ENCODE results near the gene TSPOAP1. TPM values are rescaled to one million over a fixed set of nuclear protein-coding genes. Genes with fewer than 3 reads are reported as not detected.
"Not testable (repeated sequence)": the region's sequence is repeated elsewhere in the genome, so short reads cannot be mapped to it uniquely, and the experiment has no call there.

TSPOAP1 gene
- polyA plus RNA-seq, 3 donors: 34.2 to 41.1 (median 38.8) TPM

GRCh38 chr17:58341136-58341860, 12.7 kb upstream of the TSPOAP1 start:
- DNase-seq (ENCODE audit: low read depth in 3 of 3, low spot score in 2 of 3): not testable (repeated sequence)

DNA sequence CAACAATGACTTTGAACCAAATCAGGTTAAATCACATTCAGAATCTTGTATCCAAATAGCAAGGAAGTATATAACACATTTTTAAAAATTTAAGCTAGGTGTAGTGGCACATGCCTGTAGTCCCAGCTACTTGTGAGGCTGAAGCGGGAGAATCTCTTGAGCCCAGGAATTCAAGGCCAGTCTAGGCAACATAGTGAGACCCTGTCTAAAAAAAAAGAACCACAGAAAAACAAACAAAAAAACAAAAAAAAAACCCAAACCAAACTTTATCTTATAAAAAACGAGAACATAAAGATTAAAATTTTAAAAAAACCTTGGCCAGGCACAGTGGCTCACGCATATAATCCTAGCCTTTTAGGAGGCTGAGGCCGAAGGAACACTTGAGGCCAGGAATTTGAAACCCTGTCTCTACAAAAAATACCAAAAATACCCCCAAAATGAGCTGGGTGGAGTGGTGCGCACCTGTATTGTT, 11.8 kb upstream of the TSPOAP1 start:
- DNase-seq (ENCODE audit: low read depth in 3 of 3, low spot score in 2 of 3): no peak

- DNase-seq (ENCODE audit: low read depth in 3 of 3, low spot score in 2 of 3): no peak
These were observed 11.3 kb upstream of the TSPOAP1 start for GRCh38 chr17:58339755-58340404.

DNA sequence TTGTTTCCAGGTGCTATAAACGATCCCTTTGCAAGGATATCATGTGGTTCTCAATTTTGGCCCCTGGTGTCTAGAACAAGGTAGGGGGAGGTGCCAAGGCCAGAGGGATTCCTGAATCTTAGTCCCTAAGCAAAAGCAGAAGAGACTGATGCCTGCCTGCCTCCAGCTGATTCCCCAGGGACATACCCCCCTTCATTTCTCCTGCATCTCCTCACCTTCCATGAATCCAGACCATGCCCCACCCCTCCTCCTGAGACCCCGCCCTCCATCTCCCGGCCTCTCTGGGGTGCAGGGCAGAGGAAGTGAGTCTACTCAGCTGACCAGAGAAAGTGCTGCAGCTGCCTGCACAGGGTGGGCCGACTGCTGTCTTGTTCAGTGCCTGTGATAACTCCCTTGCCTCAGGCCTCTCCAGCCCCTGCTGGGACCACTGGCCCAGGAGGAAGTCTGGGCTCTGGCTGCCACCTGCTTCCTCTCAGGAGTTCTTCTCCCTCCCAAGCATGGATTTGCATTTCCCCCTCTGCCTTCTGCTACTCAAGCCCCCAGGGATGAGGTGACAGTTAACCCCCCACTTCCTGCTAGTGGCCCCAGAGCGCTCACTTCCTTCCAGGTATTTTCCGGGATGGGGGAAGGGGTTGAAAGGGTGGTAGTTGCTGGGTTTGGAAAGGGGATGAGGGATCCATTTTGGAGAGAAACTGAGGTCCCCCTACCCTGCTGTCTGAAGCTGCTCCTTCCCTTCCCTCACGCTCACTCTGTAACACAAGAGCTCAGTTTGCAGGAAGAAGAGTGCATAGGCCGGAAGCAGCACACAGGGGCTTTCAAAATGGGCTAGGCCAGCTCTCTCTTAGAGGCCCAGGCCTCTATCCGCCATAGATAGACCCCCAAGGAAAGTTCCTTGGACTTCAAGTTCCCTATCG, 10.5 kb upstream of the TSPOAP1 start:
- DNase-seq (ENCODE audit: low read depth in 3 of 3, low spot score in 2 of 3): no peak

GRCh38 chr17:58338454-58338840, 9.9 kb upstream of the TSPOAP1 start:
- no peak for DNase-seq (ENCODE audit: low read depth in 3 of 3, low spot score in 2 of 3)

- DNase-seq (ENCODE audit: low read depth in 3 of 3, low spot score in 2 of 3): no peak
These were observed 9.2 kb upstream of the TSPOAP1 start for GRCh38 chr17:58337600-58338453.

GRCh38 chr17:58337210-58337599, 8.6 kb upstream of the TSPOAP1 start:
- no peak for DNase-seq (ENCODE audit: low read depth in 3 of 3, low spot score in 2 of 3)

DNA sequence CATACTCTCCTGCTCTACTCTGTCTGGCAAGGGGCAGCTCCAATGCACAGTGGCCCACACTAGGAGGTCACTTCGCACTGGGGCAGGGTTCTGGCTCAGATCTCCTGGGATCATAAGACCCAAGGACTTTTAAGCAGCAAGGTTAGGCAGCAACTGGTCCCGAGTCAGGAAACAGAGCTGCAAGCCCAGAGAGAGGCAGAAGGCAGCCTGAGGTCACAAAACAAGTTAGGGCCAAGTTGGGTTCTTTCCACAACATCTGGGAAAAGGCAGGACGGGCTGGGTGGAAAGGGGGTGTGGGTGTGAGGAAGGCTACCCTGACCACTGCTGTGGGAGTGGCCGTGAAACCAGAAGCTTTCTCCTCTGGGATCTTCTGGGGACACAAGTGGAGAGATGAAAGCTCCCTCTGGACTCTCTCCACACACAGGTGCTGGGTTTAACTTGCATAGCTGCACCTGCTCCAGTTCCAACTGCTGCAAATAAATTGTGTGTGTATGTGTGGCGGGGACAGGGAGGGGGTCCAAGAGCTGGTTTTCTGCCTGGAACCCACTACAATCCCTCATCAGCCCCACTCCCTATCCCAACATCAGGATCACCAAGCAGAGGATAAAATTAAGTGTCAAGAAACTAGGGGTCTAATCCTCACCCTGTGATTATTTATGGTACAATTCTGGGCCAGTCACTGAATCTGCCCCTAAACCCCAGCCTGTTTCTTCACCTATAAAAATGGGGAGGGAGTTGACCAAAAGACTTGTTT, 8.0 kb upstream of the TSPOAP1 start:
- no peak for DNase-seq (ENCODE audit: low read depth in 3 of 3, low spot score in 2 of 3)

- DNase-seq (ENCODE audit: low read depth in 3 of 3, low spot score in 2 of 3): no peak
These were observed 7.3 kb upstream of the TSPOAP1 start for GRCh38 chr17:58335779-58336455.

GRCh38 chr17:58335061-58335731, 6.6 kb upstream of the TSPOAP1 start:
- no peak for DNase-seq (ENCODE audit: low read depth in 3 of 3, low spot score in 2 of 3)

DNA sequence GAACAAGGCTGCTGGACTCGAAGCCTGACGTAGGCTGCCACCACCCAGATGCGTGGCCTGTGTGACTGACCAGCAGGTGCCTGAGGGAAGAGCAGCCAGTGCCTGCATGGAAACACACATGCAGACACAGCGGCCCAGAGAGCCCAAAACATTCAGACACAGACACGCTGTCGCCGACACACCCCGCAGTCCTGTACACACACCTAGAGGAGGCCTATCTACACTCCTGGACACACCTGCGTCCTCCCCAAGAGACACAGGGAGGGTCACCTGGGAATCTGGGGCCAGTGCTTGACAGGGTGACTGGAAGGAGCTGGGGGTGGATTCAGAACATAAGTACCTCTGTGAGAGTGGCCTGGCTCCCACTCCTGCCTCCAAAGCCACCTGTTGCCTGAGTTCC, 6.1 kb upstream of the TSPOAP1 start:
- no peak for DNase-seq (ENCODE audit: low read depth in 3 of 3, low spot score in 2 of 3)

- no peak for DNase-seq (ENCODE audit: low read depth in 3 of 3, low spot score in 2 of 3)
These were observed 5.7 kb upstream of the TSPOAP1 start for GRCh38 chr17:58334256-58334655.

GRCh38 chr17:58333736-58334207, 5.2 kb upstream of the TSPOAP1 start:
- DNase-seq (ENCODE audit: low read depth in 3 of 3, low spot score in 2 of 3): no peak

- DNase-seq (ENCODE audit: low read depth in 3 of 3, low spot score in 2 of 3): no peak
These were observed 4.5 kb upstream of the TSPOAP1 start for GRCh38 chr17:58332778-58333735.

GRCh38 chr17:58331815-58332777, 3.5 kb upstream of the TSPOAP1 start:
- DNase-seq (ENCODE audit: low read depth in 3 of 3, low spot score in 2 of 3): no peak

Data from right renal cortex interstitium (tissue), 3 donors.